GM12801 (cell line): ENCODE results near the gene VPS26C.

Source experiments
- CTCF ChIP-seq: IDR thresholded peaks from one replicate; pipeline ENCODE4 v1.5.1; 2011; ENCODE audit warnings: control low read depth; ENCODE audit not compliant: insufficient read length; ENCODE audit errors: extremely low read depth

Gene VPS26C

GRCh38 chr21:37224861-37225839 is 42.0 kb downstream of the VPS26C start:
- no peak for TF ChIP-seq CTCF

DNA sequence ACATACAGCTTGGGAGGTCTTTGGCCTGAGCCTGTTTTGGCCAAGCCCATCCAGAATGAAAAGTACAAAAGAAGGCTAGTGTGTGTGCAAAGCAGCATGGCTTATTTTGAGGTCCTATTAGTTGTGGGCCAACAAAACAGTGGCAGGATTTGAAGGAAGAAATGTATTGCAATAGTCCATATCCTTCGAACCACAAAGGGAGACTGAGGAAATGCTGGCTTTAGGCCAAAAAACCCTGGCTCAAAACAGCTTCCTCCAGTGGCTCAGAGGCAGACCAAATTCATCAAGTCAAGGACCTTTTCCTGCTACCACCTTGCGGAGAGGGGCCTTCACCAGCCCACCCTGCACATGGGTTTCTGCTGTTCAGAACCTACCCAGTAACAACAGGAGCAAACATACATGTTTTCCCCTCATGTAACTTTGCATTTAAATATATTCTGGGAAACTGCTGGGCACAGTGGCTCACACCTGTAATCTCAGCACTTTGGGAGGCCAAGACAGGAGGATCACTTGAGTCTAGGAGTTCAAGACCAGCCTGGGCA is 43.3 kb downstream of the VPS26C start:
- no peak for TF ChIP-seq CTCF

- TF ChIP-seq CTCF = no peak
These were observed 46.0 kb downstream of the VPS26C start for GRCh38 chr21:37220981-37221664.

- no peak for TF ChIP-seq CTCF
These were observed 46.6 kb downstream of the VPS26C start for GRCh38 chr21:37220433-37220980.

DNA sequence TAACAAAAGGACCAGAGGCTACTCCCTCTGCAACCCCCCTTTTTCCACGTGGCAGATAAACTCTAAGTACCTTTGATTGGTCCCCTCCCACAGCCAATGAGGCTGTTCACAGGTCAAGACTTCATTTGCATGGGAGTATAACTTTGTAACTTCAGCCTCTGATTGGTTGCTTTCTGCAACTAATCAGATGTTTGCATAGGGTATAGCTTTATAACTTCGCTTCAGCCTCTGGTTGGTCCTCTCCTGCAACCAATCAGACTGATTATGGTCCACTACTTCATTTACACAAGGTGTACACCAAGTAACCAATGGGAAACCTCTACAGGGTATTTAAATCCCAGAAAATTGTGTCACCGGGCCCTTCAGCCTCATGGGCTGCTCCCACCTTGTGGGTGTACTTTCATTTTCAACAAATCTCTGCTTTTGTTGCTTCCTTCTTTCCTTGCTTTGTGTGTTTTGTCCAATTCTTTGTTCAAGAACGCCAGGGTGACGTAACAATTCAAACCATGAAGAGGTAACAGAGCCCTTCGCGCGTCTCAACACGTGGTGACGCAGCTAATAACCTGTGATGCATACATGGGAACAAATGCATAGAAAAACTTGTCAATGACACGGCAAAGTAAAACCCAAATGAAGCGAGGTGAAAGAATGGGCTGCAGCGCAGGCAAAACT is 47.2 kb downstream of the VPS26C start:
- TF ChIP-seq CTCF = no peak

DNA sequence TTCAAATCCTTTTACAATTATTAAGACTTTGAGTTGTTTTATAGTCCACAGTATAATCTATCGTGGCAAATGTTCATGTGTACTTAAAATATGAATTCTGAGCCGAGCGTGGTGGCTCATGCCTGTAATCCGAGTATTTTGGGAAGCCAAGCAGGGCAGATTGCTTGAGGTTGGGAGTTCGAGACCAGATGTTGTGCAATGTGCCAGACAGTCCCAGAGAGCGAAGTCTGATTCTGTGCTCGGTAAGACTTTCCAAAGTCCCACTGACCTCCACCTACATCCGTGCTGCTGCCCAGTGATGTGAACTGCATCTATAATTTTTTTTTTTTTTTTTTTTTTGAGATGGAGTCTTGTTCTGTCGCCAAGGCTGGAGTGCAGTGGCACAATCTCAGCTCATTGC is 52.2 kb downstream of the VPS26C start:
- no peak for TF ChIP-seq CTCF
